H9 (cell line): ENCODE results near the gene TPSB2. TPM values are rescaled to one million over a fixed set of nuclear protein-coding genes. Genes with fewer than 3 reads are reported as not detected.
"Not testable (repeated sequence)": the region's sequence is repeated elsewhere in the genome, so short reads cannot be mapped to it uniquely, and the experiment has no call there.

Experiments used
- DNase-seq: peaks from one replicate; pipeline ENCODE4 v3.0.0-alpha.2; 2017
- H2AFZ ChIP-seq: one replicate; pipeline ENCODE4 v1.6.1; 2013; ENCODE audit warnings: mild to moderate bottlenecking, low read length, control low read depth, moderate library complexity
- H2AK5ac ChIP-seq: 2 replicates; pipeline ENCODE4 v1.6.1; 2013; ENCODE audit warnings: low read length, control low read depth, mixed read lengths; ENCODE audit not compliant: insufficient read length
- H2BK120ac ChIP-seq: one replicate; pipeline ENCODE4 v1.6.1; 2013; ENCODE audit warnings: low read depth, mild to moderate bottlenecking, low read length, control low read depth, inconsistent platforms; ENCODE audit not compliant: poor library complexity, severe bottlenecking
- H2BK12ac ChIP-seq: 2 replicates; pipeline ENCODE4 v1.6.1; 2013; ENCODE audit warnings: low read length, control low read depth, mixed read lengths, low read depth; ENCODE audit not compliant: insufficient read length
- H2BK15ac ChIP-seq: 2 replicates; pipeline ENCODE4 v1.6.1; 2013; ENCODE audit warnings: low read depth, low read length, control low read depth
- H2BK20ac ChIP-seq: one replicate; pipeline ENCODE4 v1.6.1; 2013; ENCODE audit warnings: low read depth, mild to moderate bottlenecking, low read length, control low read depth, inconsistent platforms; ENCODE audit not compliant: poor library complexity, severe bottlenecking
- H2BK5ac ChIP-seq: 2 replicates; pipeline ENCODE4 v1.6.1; 2013; ENCODE audit warnings: low read length, control low read depth, mixed read lengths; ENCODE audit not compliant: insufficient read length
- H3K14ac ChIP-seq: 2 replicates; pipeline ENCODE4 v1.6.1; 2013; ENCODE audit warnings: low read length, control low read depth; ENCODE audit not compliant: insufficient read depth
- H3K18ac ChIP-seq: 2 replicates; pipeline ENCODE4 v1.6.1; 2013; ENCODE audit warnings: low read depth, mild to moderate bottlenecking, mixed read lengths, low read length, control low read depth; ENCODE audit not compliant: insufficient read length
- H3K23ac ChIP-seq: 2 replicates; pipeline ENCODE4 v1.6.1; 2013; ENCODE audit warnings: low read length, control low read depth, mixed read lengths, low read depth; ENCODE audit not compliant: insufficient read length
- H3K23me2 ChIP-seq: 2 replicates; pipeline ENCODE4 v1.6.1; 2013; ENCODE audit warnings: low read depth, mild to moderate bottlenecking, mixed read lengths, low read length, control low read depth; ENCODE audit not compliant: insufficient read length, poor library complexity, severe bottlenecking
- H3K27ac ChIP-seq: 2 replicates; pipeline ENCODE4 v1.5.1; 2013; ENCODE audit warnings: low read length, control low read depth, mixed read lengths, low read depth; ENCODE audit not compliant: insufficient read length
- H3K27me3 ChIP-seq: 2 replicates; pipeline ENCODE4 v1.6.1; 2013; ENCODE audit warnings: low read length, control low read depth, inconsistent platforms; ENCODE audit not compliant: insufficient read depth
- H3K4ac ChIP-seq: 2 replicates; pipeline ENCODE4 v1.6.1; 2013; ENCODE audit warnings: low read depth, mild to moderate bottlenecking, control low read depth, inconsistent platforms, low read length, moderate library complexity
- H3K4me1 ChIP-seq: 2 replicates; pipeline ENCODE4 v1.6.1; 2013; ENCODE audit warnings: low read length, control low read depth, inconsistent platforms; ENCODE audit not compliant: insufficient read depth
- H3K4me2 ChIP-seq: 2 replicates; pipeline ENCODE4 v1.6.1; 2013; ENCODE audit warnings: low read length, control low read depth, mixed read lengths; ENCODE audit not compliant: insufficient read length, insufficient read depth
- H3K56ac ChIP-seq: 2 replicates; pipeline ENCODE4 v1.6.1; 2013; ENCODE audit warnings: low read depth, mild to moderate bottlenecking, mixed read lengths, low read length, control low read depth; ENCODE audit not compliant: insufficient read length
- H3K79me1 ChIP-seq: 2 replicates; pipeline ENCODE4 v1.6.1; 2013; ENCODE audit warnings: low read depth, mild to moderate bottlenecking, moderate library complexity, low read length, control low read depth, inconsistent platforms; ENCODE audit not compliant: insufficient read depth, poor library complexity, severe bottlenecking
- H3K79me2 ChIP-seq: 2 replicates; pipeline ENCODE4 v1.6.1; 2013; ENCODE audit warnings: low read length, control low read depth, inconsistent platforms; ENCODE audit not compliant: insufficient read depth
- H3K9ac ChIP-seq: 2 replicates; pipeline ENCODE4 v1.6.1; 2013; ENCODE audit warnings: low read length, control low read depth, mixed read lengths; ENCODE audit not compliant: insufficient read length; ENCODE audit errors: extremely low read depth
- H3K9me3 ChIP-seq: one replicate; pipeline ENCODE4 v1.6.1; 2013; ENCODE audit warnings: low read depth, low read length, inconsistent platforms; ENCODE audit not compliant: control insufficient read depth
- H3T11ph ChIP-seq: one replicate; pipeline ENCODE4 v1.6.1; 2013; ENCODE audit warnings: mild to moderate bottlenecking, low read length, control low read depth, inconsistent platforms
- H4K20me1 ChIP-seq: one replicate; pipeline ENCODE4 v1.6.1; 2013; ENCODE audit not compliant: control insufficient read depth, insufficient read length, insufficient read depth
- H4K5ac ChIP-seq: 2 replicates; pipeline ENCODE4 v1.6.1; 2013; ENCODE audit warnings: low read depth, mild to moderate bottlenecking, mixed read lengths, low read length, control low read depth; ENCODE audit not compliant: insufficient read length
- H4K8ac ChIP-seq: replicated peaks from 2 replicates; pipeline ENCODE4 v1.6.1; 2013; ENCODE audit warnings: low read length, control low read depth, mixed read lengths, low read depth; ENCODE audit not compliant: insufficient read length
- H4K91ac ChIP-seq: 2 replicates; pipeline ENCODE4 v1.6.1; 2013; ENCODE audit warnings: low read depth, mild to moderate bottlenecking, moderate library complexity, mixed read lengths, low read length, control low read depth; ENCODE audit not compliant: insufficient read length
- H3K27ac Mint-ChIP-seq, 3 experiments: 2 replicates in 2 of 3; 3 replicates in 1 of 3; pipeline ENCODE4 v1.8.0; 2020 to 2021; ENCODE audit warnings: mixed read lengths in 3 of 3, mild to moderate bottlenecking in 1 of 3, moderate library complexity in 1 of 3
- H3K27me3 Mint-ChIP-seq: 2 replicates; pipeline ENCODE4 v1.8.0; 2021; ENCODE audit warnings: low read depth, mild to moderate bottlenecking, moderate library complexity, mixed read lengths
- H3K36me3 Mint-ChIP-seq, 3 experiments: 2 replicates in 2 of 3; 3 replicates in 1 of 3; pipeline ENCODE4 v1.8.0; 2020 to 2021; ENCODE audit warnings: low read depth in 3 of 3, mixed read lengths in 3 of 3; ENCODE audit not compliant: insufficient read depth in 1 of 3
- H3K4me1 Mint-ChIP-seq, 2 experiments: 2 replicates each; pipeline ENCODE4 v1.8.0; 2020; ENCODE audit warnings: mixed read lengths in 2 of 2
- H3K4me3 Mint-ChIP-seq, 2 experiments: 2 replicates in 1 of 2; 3 replicates in 1 of 2; pipeline ENCODE4 v1.8.0; 2020 to 2021; ENCODE audit warnings: mild to moderate bottlenecking in 2 of 2, mixed read lengths in 2 of 2, moderate library complexity in 1 of 2
- H3K9me3 Mint-ChIP-seq, 2 experiments: 2 replicates in 1 of 2; 3 replicates in 1 of 2; pipeline ENCODE4 v1.8.0; 2020; ENCODE audit warnings: mild to moderate bottlenecking in 2 of 2, mixed read lengths in 2 of 2, moderate library complexity in 1 of 2
- WGBS: extraction: QIAGEN DNeasy Blood & Tissue Kit; methylation state at CpG from one replicate; pipeline ENCODE4 v1.1.7; 2013; ENCODE audit warnings: missing lambda C conversion rate, low lambda C conversion rate, mixed read lengths; ENCODE audit not compliant: insufficient read length; ENCODE audit errors: extremely low coverage; 5-methylcytosine and 5-hydroxymethylcytosine counted together
- long read RNA-seq: library from polyadenylated mRNA; unstranded; transcript quantifications from one replicate; pipeline ENCODE4 v2.0.0, GENCODE V29; 2020
- total RNA-seq: library from RNA; stranded (reverse); gene quantifications from 2 replicates; pipeline ENCODE4 v1.2.1, GENCODE V29; 2021

TPSB2 gene
- not detected in 2 replicates for total RNA-seq
- long read RNA-seq: 0 reads

- not testable (repeated sequence) for H2BK5ac ChIP-seq, H3K27ac ChIP-seq, H3K27me3 ChIP-seq, H3K79me2 ChIP-seq, H2AK5ac ChIP-seq, H3K4me1 ChIP-seq, H4K91ac ChIP-seq, H3K4me1 Mint-ChIP-seq, H3K79me1 ChIP-seq, H4K8ac ChIP-seq, H3K23me2 ChIP-seq, H3K9ac ChIP-seq, H3K18ac ChIP-seq, H2BK20ac ChIP-seq, H2AFZ ChIP-seq, H3K9me3 Mint-ChIP-seq, H3K27ac Mint-ChIP-seq, H3K4me2 ChIP-seq, H4K5ac ChIP-seq, H2BK15ac ChIP-seq, H3K4ac ChIP-seq, H3K9me3 ChIP-seq, H4K20me1 ChIP-seq, H3K4me3 Mint-ChIP-seq, H2BK120ac ChIP-seq, H3K14ac ChIP-seq, H3T11ph ChIP-seq, H3K56ac ChIP-seq, H2BK12ac ChIP-seq, H3K36me3 Mint-ChIP-seq, H3K23ac ChIP-seq, DNase-seq
- peaks cover 18% of the 10 kb centered on the region for H3K27me3 Mint-ChIP-seq
- WGBS: no CpG with 5 or more reads among the region's 11 CpGs
Observed at GRCh38 chr16:1230084-1230470, at the start of gene TPSB2. TSS of gene TPSB2 (minus strand) at chr16:1230184. CDS start at chr16:1229951, 233 bp downstream.
